GM12865 (cell line): Measurements from ENCODE around the gene ITGA2B.

Experiments used
- DNase-seq: peaks from one replicate; pipeline ENCODE4 v3.0.0; 2010; ENCODE audit warnings: low read depth
- H3K4me3 ChIP-seq: 2 replicates; pipeline ENCODE4 v1.5.1; 2011; ENCODE audit warnings: mild to moderate bottlenecking, low read depth, low read length, control low read depth
- TF ChIP-seq, protein P1 (sequence below): IDR thresholded peaks from 2 replicates; pipeline ENCODE4 v1.5.1; 2011; ENCODE audit warnings: low read length, control low read depth, low read depth, inconsistent platforms; ENCODE audit not compliant: insufficient read depth; ENCODE audit errors: missing control alignments

ITGA2B gene

DNA sequence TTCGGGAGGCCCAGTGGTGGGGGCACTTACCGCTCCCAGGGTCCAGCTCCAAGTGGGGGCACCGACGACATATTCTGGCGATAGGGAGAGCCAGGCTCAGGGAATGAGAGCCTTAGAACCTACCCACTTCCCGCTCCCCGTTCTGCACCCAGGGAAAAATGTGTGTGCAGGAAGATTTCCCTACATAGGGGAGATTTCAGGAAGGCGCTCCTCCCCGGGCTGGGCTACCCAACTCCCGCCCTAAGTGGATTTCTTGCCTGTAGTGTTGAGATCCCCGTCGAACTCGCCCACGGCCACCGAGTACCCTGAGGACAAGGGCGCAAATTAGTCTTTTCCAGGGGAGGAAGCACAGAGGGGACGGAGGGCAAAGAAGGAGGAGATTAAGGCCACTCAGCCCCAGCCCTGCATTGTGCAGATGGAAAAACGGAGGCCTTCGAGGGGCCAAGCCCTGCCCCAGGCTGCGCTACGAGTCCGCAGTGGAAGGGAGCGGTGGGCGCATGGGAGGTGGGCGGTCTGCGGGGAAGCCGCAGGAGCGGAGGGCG is 5.1 kb downstream of the ITGA2B start:
- no peak overlapping the region for H3K4me3 ChIP-seq
- TF ChIP-seq, protein P1, sequence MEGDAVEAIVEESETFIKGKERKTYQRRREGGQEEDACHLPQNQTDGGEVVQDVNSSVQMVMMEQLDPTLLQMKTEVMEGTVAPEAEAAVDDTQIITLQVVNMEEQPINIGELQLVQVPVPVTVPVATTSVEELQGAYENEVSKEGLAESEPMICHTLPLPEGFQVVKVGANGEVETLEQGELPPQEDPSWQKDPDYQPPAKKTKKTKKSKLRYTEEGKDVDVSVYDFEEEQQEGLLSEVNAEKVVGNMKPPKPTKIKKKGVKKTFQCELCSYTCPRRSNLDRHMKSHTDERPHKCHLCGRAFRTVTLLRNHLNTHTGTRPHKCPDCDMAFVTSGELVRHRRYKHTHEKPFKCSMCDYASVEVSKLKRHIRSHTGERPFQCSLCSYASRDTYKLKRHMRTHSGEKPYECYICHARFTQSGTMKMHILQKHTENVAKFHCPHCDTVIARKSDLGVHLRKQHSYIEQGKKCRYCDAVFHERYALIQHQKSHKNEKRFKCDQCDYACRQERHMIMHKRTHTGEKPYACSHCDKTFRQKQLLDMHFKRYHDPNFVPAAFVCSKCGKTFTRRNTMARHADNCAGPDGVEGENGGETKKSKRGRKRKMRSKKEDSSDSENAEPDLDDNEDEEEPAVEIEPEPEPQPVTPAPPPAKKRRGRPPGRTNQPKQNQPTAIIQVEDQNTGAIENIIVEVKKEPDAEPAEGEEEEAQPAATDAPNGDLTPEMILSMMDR, result no peak
- DNase-seq, result no peak

DNA sequence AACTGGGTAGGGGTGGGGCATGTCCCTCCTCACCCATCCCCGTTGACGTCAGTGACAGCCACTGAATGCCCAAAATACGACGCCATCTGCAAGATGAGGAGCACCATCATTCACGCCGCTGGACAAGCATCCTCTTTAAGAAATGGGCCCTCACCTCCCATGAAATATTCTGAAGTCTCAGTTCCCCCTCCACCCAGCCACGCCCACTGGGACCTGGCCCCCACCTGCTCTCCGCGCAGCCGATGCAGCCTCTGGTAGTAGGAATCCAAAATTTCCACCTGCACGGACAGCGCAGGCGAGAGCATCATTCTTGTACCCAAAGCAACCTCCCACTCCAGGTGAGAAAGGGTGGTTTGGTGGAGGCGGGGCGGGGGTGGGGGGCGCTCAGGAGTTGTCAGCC is 5.6 kb downstream of the ITGA2B start:
- TF ChIP-seq, protein P1, result no peak
- no peak overlapping the region for H3K4me3 ChIP-seq
- no peak for DNase-seq

DNA sequence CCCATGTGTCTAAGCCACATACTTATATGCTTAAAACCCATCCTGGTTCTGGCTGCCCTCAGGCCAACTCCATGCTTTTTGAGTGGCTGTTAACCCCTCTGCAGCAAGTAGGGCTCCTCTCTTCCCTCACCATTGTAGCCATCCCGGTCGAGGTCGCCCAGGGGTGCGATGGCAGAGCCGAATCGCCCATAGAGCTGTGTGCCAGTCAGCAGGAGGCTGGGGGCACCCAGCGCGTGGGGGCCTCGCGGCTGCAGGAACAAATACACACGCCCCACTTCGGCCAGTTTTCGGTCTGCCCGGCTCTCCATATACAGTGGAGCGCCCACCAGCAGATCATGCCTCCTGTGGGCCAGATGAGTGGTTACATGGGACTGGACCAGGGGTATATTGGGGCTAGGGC is 6.1 kb downstream of the ITGA2B start:
- TF ChIP-seq, protein P1, result no peak
- H3K4me3 ChIP-seq, result no peak overlapping the region
- no peak for DNase-seq

DNA sequence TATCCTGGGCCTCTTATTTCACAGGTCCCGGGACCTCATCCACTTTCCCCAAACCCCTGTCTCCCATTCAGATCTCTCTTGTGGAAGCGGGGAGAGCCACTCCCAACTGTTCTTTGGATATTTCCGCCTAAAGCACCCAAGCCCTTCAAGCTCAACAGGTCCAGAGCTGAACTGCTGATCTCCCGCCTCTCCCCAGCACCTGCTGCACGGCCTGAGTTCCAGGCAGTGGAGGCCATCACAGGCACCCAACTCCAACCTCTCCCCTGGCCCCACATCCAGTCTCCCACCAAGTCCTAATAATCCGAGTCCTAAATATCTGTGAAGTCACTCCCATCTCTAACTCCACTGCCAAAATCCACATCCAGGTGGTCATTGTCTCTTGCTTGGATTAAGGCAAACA is 6.5 kb downstream of the ITGA2B start:
- no peak for DNase-seq
- TF ChIP-seq, protein P1, result no peak
- no peak overlapping the region for H3K4me3 ChIP-seq

DNA sequence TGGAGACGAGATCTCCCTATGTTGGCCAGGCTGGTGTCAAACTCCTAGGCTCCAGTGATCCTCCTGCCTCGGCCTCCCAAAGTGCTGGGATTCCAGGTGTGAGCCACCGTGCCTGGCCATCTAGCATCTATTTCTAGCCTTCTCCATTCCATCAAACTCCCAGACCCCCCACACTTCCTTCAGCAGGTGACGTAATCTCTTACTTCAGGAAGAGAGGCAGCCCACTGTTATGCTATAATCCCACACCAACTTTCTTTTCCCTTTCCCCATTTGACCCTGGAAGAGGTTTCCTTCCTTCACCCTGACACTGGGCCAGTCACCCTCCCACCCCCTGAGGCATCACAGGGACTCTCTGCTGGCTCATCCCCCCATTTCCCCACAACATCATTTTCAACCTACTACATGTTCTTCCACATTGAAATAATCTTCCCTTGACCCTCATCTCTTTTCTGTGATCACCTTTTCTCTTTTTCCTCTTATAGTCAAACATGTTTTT is 7.6 kb downstream of the ITGA2B start:
- DNase-seq, result no peak
- TF ChIP-seq, protein P1, result no peak
- H3K4me3 ChIP-seq, result no peak overlapping the region

DNA sequence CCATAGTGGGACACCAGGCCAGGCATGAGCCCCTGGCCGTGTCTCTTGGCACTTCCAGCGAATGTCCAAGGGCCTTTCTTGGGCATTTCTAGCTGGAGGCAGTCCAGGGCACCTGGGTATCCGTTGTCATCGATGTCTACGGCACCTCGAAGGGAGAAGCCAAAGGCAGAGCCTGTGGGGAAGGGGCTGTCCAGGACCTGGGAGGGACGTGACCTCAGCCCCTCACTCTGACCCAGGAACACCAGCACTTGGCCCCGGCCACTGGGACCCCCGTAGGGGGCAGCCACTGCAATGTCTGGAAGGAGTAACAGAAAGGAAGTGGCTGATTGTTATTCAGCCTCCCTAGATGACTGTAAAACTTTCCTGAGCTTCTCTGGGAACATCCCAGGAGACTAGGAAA is 8.7 kb downstream of the ITGA2B start:
- H3K4me3 ChIP-seq, result no peak overlapping the region
- no peak for DNase-seq
- TF ChIP-seq, protein P1, result no peak

DNA sequence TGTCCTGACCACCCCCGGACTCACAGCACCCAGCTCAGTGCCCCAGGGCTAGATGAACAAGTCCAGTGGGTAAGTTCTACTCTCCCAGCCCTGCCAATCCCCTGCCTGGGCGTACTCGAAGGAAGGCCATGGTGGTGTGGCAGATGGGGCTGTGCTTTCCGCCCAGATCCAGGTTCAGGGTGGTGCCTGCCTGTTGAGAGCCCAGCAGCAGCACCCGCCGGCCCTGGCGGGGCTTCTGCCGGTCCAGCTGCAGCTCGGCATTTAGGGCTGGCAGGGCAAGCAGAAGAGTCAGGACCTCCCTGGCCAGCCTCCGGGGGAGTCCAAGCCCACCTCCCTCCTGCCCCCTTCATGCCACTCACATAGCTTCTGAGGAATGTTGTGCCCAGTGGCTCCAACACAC is 9.6 kb downstream of the ITGA2B start:
- DNase-seq, result no peak
- H3K4me3 ChIP-seq, result no peak overlapping the region
- TF ChIP-seq, protein P1, result no peak
